Motor neuron (in vitro differentiated cells): ENCODE measurements around the gene SERPINB10. TPM values are rescaled to one million over a fixed set of nuclear protein-coding genes. Genes with fewer than 3 reads are reported as not detected.
A peak's percentile ranks its signal among the peaks of the same experiment; 100 is the strongest.

ENCODE experiments used
- ATAC-seq, 8 experiments: fragments of 200-7000 bp; cut with Tn5 transposase; replicated peaks in 6 of 8; 2 replicates each; pipeline ENCODE4 v1.8.0; 2021; ENCODE audit warnings: mild to moderate bottlenecking in 8 of 8, moderate library complexity in 8 of 8
- H3K27ac ChIP-seq, 2 donors: fragments of 250-450 bp; sonication (Bioruptor Pico); 2 replicates each; pipeline ENCODE4 v1.9.0; 2021; ENCODE audit warnings: antibody characterized with exemption in 2 of 2, mild to moderate bottlenecking in 2 of 2, moderate library complexity in 1 of 2
- H3K4me1 ChIP-seq, 2 donors: fragments of 250-450 bp; sonication (Bioruptor Pico); replicated peaks in 1 of 2; 2 replicates each; pipeline ENCODE4 v1.6.1; 2021; ENCODE audit warnings: antibody characterized with exemption in 2 of 2, mild to moderate bottlenecking in 2 of 2, moderate library complexity in 1 of 2
- H3K4me3 ChIP-seq, 5 donors: fragments of 250-450 bp; sonication (Bioruptor Pico); 2 replicates each; pipeline ENCODE4 v1.9.0; 2021; ENCODE audit warnings: antibody characterized with exemption in 5 of 5, mild to moderate bottlenecking in 5 of 5, moderate library complexity in 4 of 5
- WGBS, 10 experiments: fragments of 450-650 bp; shearing (Covaris generic); methylation state at CpG; one replicate each; pipeline ENCODE4 v1.0.0; 2022; 5-methylcytosine and 5-hydroxymethylcytosine counted together
- in situ Hi-C, 9 experiments: fragments of 400-800 bp; cut with MboI; loops; one replicate each; pipeline ENCODE4 v1.15.0; 2021; ENCODE audit warnings: low sequenced_read_pairs in 9 of 9, low pct_unique_long_range_greater_than_20kb in 2 of 9; ENCODE audit not compliant: unreplicated experiment in 9 of 9
- total RNA-seq, 8 experiments: library from RNA; unstranded; fragments of 300-600 nt; gene quantifications; 2 replicates each; pipeline versions ENCODE4 v1.2.3 to v1.2.4, GENCODE V29; 2022

Gene SERPINB10
- total RNA-seq, 8 experiments from 2014 or later: 0.24 TPM; not detected in 7

DNA sequence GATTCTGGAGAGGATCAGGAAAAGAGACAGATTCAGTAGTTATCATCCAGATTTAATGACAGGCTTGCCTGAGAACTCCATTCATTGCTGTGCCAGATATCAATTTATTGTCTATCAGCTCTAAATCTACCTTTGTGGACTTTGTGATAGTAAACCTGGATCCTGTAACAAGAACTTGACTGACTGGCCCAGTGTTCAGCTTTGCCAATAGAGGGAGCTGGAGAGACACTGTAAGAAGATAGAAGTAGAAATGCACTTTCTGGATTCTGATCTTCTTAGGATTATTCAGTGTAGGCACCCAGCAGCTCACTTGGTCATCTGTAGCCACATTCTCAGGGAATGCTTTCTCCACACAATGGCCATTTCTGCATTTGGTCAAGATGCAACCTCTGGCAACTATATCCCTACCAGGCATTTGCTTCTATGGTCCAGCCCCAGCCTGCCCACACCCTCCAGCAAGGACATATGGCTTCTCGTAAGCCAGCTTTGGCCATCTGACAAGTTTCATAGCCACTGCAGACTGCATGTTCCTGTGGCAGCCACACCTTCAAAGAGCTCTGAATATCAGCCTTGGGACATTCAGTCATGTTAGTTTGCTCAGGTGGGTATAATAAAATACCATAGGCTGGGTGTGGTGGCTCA lies 56.0 kb downstream of the SERPINB10 start:
- H3K4me1 ChIP-seq: peaks cover 0 to 2% of the 10 kb centered on the region in 2 donors
- WGBS, 10 experiments: 0 to 100% (median 60%) methylated on average over 1 of the region's 1 CpG; no CpG with 5 or more reads in 4 of the 10 experiments
- in situ Hi-C loops: no loop called here
- H3K4me3 ChIP-seq: no peak overlapping the region
- ATAC-seq: peak in 4 of 8 experiments; percentile 43 to 96 (median 78)
- no peak overlapping the region for H3K27ac ChIP-seq

DNA sequence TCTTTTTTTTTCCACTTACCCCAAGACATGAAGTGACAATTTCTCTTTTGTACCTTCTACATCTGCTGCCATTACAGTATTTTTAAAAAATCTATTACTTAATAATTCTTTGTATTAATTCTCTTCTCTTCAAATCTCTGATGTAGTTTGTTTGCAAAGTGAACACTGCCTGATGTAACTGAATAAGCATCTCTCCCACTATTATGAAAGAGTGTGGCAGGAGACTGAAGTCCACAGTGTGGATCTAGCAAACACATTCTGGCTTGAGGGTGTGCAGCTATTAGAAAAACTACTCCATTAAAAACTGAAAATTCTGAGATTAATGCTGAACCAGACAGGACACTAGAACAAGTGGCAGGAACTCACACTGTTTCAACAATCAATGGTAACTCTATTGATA lies 57.1 kb downstream of the SERPINB10 start:
- in situ Hi-C loops: no loop called here
- peaks cover 3 to 10% of the 10 kb centered on the region in 2 donors for H3K4me1 ChIP-seq
- ATAC-seq: no peak
- no peak overlapping the region for H3K27ac ChIP-seq
- no peak overlapping the region for H3K4me3 ChIP-seq

DNA sequence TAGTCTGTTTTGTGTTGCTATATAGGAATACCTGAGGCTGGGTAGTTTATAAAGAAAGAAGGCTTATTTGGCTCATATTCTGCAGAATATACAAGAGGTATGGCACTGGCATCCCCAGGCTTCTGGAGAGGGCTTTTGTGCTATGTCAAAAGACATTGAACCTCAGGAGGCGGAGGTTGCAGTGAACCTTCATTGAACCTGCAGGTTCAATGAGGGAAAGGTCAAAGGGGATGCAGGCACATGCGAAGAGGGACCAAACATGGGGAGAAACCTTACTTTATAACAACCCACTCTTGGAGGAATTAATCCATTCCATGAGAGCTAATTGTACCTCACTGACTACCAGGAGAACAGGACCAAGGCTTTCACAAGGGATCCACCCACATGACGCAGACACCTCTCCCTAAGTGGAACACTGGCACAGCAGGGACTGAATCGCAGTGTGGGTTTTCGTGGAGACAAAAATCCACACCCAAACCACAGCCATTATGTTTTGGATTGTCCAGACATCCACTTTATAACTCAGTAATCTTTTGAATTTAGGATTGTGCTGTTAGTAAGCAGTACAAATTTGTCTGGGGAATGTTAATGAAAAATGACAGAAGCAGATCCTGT lies 58.1 kb downstream of the SERPINB10 start:
- 38 to 100% (median 62%) methylated on average over 1 to 5 of the region's 5 CpGs; no CpG with 5 or more reads in 2 of the 10 experiments for WGBS, 10 experiments
- in situ Hi-C loops: no loop called here
- ATAC-seq: no peak
- no peak overlapping the region for H3K27ac ChIP-seq
- peaks cover 3 to 10% of the 10 kb centered on the region in 2 donors for H3K4me1 ChIP-seq
- no peak overlapping the region for H3K4me3 ChIP-seq

DNA sequence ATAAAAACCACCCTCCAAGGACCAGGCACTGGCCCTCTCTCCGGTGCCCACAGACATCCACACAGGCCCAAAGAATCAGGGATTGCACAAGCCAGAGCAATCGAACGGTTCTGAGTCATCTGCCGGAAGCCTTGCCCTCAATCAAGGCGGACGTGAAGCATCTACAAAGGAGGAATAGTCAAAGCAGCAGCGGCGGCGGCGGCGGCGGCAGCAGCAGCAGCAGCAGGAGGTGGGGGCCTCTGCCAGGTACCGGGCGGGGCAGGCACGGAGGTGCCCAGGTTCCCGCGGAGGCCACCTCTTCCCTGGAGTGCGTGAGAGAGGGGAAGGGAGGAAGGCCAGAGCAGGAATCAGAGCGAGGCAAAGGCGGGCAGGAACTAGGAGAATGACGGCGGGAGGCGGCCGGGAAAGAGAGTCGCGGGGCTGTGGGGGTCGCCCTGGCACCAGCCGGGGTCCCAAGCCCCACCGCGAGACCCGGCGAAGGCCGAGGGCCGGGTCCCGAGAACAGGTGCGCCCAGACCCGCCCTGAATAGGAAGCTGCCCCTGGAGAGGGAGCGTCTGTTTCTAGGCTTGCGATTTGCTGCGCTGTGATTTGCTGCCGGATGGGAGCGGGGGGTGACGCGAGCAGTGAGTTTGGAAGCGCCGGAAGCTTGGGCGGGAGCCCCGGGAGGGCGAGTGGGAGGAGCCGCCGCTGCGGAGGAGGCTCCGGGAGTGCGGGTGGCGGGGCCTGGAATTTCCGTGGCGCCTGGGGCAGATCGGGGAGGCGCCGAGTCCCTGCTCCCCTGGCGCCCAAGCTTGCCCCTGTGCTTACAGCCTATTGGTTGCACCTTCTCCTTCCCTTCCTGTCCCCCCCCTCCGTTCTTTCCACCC lies 62.4 kb downstream of the SERPINB10 start, which contains the start of gene SERPINB8:
SERPINB8 (plus strand) TSS at position 140 of the 867 bp plus-strand sequence. CDS start 8,228 bp downstream, outside the sequence.
- 0 to 7% (median 0%) methylated on average over 1 to 11 of the region's 62 CpGs; no CpG with 5 or more reads in 2 of the 10 experiments for WGBS, 10 experiments
- ATAC-seq: peak; percentile 79 to 94 (median 94)
- Histone ChIP-seq H3K4me1 (peaks cover 11 to 17% of the 10 kb centered on the region in 2 donors), H3K27ac (peak within 1 kb of the TSS; percentile 96 to 97), H3K4me3 (peak within 1 kb of the TSS; percentile 57 to 86 (median 81))
- in situ Hi-C loops: no loop called here

DNA sequence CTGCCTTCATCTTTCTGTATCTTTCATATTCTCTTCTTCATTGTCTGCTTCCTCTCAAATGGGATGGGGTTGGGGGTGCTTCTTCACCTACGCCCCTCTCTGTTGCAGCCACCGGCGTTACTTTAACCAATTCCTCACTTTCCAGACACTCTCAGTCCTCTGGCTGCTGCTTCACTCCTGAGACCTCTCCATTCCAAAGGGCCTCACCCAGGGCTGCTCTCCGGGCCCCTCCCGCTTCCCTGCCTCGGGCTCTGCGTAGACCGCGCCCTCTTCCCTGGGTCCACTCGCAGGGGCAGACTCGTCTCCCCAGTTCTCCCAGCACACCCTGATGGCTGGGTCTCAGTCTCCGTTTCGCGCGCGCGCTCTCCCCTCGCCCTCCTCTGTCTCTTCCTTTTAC lies 63.0 kb downstream of the SERPINB10 start:
- peaks cover 11 to 17% of the 10 kb centered on the region in 2 donors for H3K4me1 ChIP-seq
- in situ Hi-C loops: no loop called here
- WGBS, 10 experiments: 0 to 100% (median 17%) methylated on average over 1 to 13 of the region's 18 CpGs; no CpG with 5 or more reads in 4 of the 10 experiments

DNA sequence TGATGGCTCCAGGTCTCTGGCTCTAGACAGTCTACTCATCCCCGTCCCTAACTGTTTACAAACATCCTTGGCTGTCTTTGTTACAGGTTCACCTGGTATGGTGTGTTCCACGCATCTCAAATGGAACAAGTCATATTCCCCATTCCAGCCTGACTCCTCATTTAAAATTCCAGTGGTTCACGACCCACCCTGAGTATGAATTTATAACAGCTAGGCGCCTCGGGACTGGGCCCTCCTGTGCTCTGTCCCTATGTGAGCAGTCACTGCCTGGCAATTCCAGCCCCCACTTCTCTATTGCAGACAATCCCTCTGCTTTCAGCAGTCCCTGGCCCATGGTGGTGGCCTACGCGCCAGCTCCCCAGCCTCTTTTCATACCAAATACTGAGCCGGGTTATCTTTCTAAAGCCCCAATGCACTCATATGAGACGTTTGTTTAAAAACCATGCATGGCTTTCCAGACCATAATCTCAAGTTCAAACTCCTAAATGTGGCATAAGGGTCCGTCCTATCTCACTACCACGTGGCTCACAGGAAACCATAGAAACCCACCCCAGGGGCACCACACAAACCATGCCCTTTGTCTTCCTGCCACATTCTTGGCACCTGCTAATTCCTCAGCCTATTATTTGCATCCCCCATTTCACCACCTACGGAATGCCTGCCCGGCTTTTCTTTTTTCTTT lies 63.7 kb downstream of the SERPINB10 start:
- 23 to 95% (median 80%) methylated on average over 1 to 6 of the region's 13 CpGs; no CpG with 5 or more reads in 1 of the 10 experiments for WGBS, 10 experiments
- in situ Hi-C loops: no loop called here
- Histone ChIP-seq H3K4me1 (peaks cover 11 to 17% of the 10 kb centered on the region in 2 donors), H3K4me3 (peak overlapping the region; percentile 57 to 86 (median 81)), H3K27ac (peak overlapping the region; percentile 96 to 97)
- ATAC-seq: peak in 2 of 8 experiments; percentile 1 to 7

More for the DNA sequence above, 63.0 kb downstream of the SERPINB10 start:
- Histone ChIP-seq H3K4me3 (peak overlapping the region; percentile 57 to 86 (median 81)), H3K27ac (peak overlapping the region; percentile 96 to 97)
- peak; percentile 50 to 70 (median 60) for ATAC-seq

DNA sequence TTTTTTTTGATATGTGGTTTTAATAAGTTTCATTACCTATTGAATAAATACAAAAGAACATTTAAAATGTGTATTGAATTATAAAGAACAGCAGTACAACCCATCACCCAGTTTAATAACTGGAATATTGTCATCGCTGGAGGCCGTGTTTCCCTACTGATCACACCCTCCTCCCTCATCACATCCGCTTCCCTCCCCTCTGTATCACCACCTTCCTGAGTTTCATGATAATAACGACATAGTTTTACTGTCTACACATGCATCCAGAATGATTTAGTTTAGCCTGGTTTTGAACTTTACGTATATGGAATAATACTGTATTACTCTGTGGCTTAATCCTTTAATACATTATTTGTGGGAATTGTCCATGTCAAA lies 64.2 kb downstream of the SERPINB10 start:
- peaks cover 11 to 17% of the 10 kb centered on the region in 2 donors for H3K4me1 ChIP-seq
- 23 to 100% (median 99%) methylated on average over 1 to 5 of the region's 5 CpGs for WGBS, 10 experiments
- in situ Hi-C loops: no loop called here
- H3K27ac ChIP-seq: no peak overlapping the region
- ATAC-seq: no peak
- H3K4me3 ChIP-seq: no peak overlapping the region

DNA sequence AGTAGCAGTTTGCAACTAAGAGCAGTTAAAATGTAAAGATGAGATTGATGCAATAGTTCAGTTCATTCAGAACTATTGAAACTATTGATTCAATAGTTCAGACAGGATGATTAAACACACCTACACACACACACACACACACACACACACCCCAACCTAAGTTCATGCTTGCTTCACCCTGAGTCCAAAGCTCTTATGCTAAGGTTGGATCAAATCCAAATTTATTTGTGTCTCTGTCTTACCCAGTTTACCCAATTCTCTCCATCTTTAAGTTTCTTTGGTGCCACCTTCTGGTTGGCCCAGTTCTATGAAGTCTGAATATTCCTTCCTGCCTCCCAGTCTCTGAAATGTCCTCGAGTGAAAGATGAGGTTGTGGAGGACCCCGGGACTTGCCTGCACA lies 67.2 kb downstream of the SERPINB10 start:
- no peak overlapping the region for H3K4me3 ChIP-seq
- 0 to 79% (median 38%) methylated on average over 1 to 2 of the region's 2 CpGs; no CpG with 5 or more reads in 4 of the 10 experiments for WGBS, 10 experiments
- peaks cover 7% of the 10 kb centered on the region in 2 donors for H3K4me1 ChIP-seq
- in situ Hi-C loops: loop anchor here in 1 of 9 experiments (25.0 kb wide), 1 partner anchor 463 kb away; no protein-coding TSS in a partner anchor
- ATAC-seq: no peak
- no peak overlapping the region for H3K27ac ChIP-seq

DNA sequence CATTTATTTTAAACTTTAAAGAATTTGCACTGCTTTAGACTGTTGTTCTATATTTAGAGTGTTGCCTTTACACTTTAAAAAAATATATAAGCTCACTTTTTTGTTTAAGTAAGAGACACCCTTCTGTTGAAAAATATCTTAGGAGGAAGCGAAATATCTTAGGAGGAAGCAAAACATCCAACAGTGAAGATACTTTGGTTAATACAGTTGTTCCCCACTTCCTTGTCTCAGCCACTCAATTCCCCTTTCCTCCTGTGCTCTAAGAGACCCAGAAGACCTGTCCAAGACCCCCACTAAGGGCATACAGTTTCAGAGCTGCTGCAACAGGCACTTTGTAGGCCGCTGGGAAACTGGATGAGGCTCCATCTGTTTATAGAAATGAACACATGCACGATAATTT lies 67.9 kb downstream of the SERPINB10 start:
- H3K27ac ChIP-seq: no peak overlapping the region
- no peak for ATAC-seq
- H3K4me3 ChIP-seq: no peak overlapping the region
- 28 to 100% (median 89%) methylated on average over 1 to 3 of the region's 3 CpGs for WGBS, 10 experiments
- in situ Hi-C loops: loop anchor here in 1 of 9 experiments (25.0 kb wide), 1 partner anchor 463 kb away; no protein-coding TSS in a partner anchor
- H3K4me1 ChIP-seq: peaks cover 7% of the 10 kb centered on the region in 2 donors

DNA sequence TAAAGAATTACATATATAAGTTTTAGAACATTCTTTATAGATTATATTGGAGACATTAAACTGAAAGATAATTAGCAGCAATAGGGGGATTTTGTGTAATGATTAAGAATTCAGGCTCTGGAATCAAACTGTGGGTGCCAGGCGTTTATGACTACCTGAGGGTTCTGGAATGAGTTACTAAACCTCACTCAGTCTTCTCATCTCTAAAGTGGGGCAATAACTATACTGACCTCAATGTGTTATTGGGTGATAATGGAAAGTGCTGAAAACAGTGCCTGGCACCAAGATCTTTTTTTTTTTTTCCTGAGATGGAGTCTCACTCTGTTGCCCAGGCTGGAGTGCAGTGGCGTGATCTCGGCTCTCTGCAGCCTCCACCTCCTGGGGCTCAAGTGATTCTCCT lies 69.3 kb downstream of the SERPINB10 start:
- in situ Hi-C loops: loop anchor here in 1 of 9 experiments (25.0 kb wide), 1 partner anchor 465 kb away; no protein-coding TSS in a partner anchor

DNA sequence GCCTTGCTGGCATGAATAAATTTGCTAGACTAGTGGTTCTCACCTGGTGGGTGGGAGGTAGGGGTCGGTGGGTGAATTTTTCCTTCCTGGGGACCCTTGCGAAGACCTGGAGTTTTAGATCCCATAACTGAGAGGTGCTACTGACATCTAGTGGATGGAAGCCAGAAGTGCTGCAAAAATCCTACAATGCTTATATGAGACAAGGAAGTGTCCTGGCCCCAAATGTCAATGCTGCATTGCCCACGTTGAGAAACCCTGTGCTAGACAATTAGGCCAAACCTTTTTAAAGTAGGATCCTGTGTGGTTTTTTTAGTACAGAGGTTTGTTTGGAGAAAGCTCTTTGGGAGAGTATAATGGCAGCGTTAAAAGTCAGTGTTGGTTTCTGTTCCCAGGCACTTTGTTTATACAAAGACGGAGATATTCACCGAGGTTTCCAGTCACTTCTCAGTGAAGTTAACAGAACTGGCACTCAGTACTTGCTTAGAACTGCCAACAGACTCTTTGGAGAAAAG lies 71.7 kb downstream of the SERPINB10 start:
- no peak overlapping the region for H3K27ac ChIP-seq
- no peak overlapping the region for H3K4me3 ChIP-seq
- peak in 7 of 8 experiments; percentile 33 to 92 (median 70) for ATAC-seq
- in situ Hi-C loops: loop anchor here in 1 of 9 experiments (25.0 kb wide), 1 partner anchor 467 kb away; no protein-coding TSS in a partner anchor
- H3K4me1 ChIP-seq: no peaks in the 10 kb centered on the region
- 7 to 58% (median 39%) methylated on average over 3 to 6 of the region's 6 CpGs; no CpG with 5 or more reads in 1 of the 10 experiments for WGBS, 10 experiments

More for the DNA sequence above, 69.3 kb downstream of the SERPINB10 start:
- H3K27ac ChIP-seq: no peak overlapping the region
- H3K4me1 ChIP-seq: no peaks in the 10 kb centered on the region
- H3K4me3 ChIP-seq: no peak overlapping the region
- no peak for ATAC-seq
- WGBS, 10 experiments: 72 to 100% (median 92%) methylated on average over 1 to 3 of the region's 3 CpGs; no CpG with 5 or more reads in 5 of the 10 experiments

DNA sequence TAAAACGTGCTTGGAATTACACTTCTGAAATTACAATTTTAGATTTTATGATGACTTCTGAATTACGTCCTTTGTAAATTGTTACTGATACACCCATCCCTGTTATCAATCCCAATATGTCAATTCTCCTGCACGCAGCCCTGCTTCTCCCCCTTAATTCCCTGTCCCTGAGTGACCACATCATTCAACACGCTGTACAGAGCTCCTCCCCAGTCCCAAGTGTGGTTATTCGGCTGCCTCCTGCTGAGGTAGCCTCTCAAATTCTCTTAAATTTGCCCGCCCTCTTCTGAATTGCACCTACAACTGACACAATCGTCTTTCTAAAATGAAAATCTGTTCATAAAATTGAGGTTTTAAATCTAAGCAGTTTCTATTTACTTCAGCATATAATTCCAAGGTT lies 72.3 kb downstream of the SERPINB10 start:
- ATAC-seq: peak in 3 of 8 experiments; percentile 13 to 75 (median 50)
- 12 to 88% (median 82%) methylated on average over 1 to 6 of the region's 7 CpGs; no CpG with 5 or more reads in 2 of the 10 experiments for WGBS, 10 experiments
- in situ Hi-C loops: loop anchor here in 1 of 9 experiments (25.0 kb wide), 1 partner anchor 468 kb away; no protein-coding TSS in a partner anchor
- H3K27ac ChIP-seq: no peak overlapping the region
- no peaks in the 10 kb centered on the region for H3K4me1 ChIP-seq
- H3K4me3 ChIP-seq: no peak overlapping the region
